HL-60 (cell line): ENCODE results near the gene SLAIN2.
"Not testable (repeated sequence)": the region's sequence is repeated elsewhere in the genome, so short reads cannot be mapped to it uniquely, and the experiment has no call there.

Source experiments
- DNase-seq, 2 experiments: peaks; one replicate each; pipeline ENCODE4 v3.0.0-alpha.2; 2010 to 2020; ENCODE audit warnings: low read depth in 1 of 2, low spot score in 1 of 2
- H3K27ac ChIP-seq: fragments of 250-450 bp; sonication (Bioruptor Pico); replicated peaks from 2 replicates; pipeline ENCODE4 v1.5.1; 2020; ENCODE audit warnings: mild to moderate bottlenecking, moderate library complexity
- H3K27me3 ChIP-seq: fragments of 250-450 bp; sonication (Bioruptor Pico); 2 replicates; pipeline ENCODE4 v1.5.1; 2021; ENCODE audit warnings: mild to moderate bottlenecking, moderate library complexity; ENCODE audit not compliant: insufficient read depth, poor library complexity, severe bottlenecking
- H3K4me3 ChIP-seq: replicated peaks from 2 replicates; pipeline ENCODE4 v1.5.1; 2011; ENCODE audit warnings: mild to moderate bottlenecking, control low read depth, low read length; ENCODE audit not compliant: insufficient read depth
- CTCF ChIP-seq: IDR thresholded peaks from one replicate; pipeline ENCODE4 v1.5.1; 2011; ENCODE audit warnings: low read length, control low read depth, inconsistent platforms; ENCODE audit not compliant: insufficient read depth
- GABPA ChIP-seq: IDR thresholded peaks from 2 replicates; pipeline ENCODE4 v1.6.1; 2012; ENCODE audit warnings: low read depth
- POLR2AphosphoS5 ChIP-seq: IDR thresholded peaks from 2 replicates; pipeline ENCODE4 v1.6.1; 2012; ENCODE audit warnings: low read depth
- SPI1 ChIP-seq: IDR thresholded peaks from 2 replicates; pipeline ENCODE4 v1.6.1; 2012; ENCODE audit warnings: low read depth, mild to moderate bottlenecking, borderline replicate concordance
- TF ChIP-seq, protein P1 (sequence below): IDR thresholded peaks from 2 replicates; pipeline ENCODE4 v1.6.1; 2012; ENCODE audit warnings: low read depth; ENCODE audit not compliant: insufficient replicate concordance

SLAIN2 gene

GRCh38 chr4:48440914-48441313, 99.6 kb downstream of the SLAIN2 start:
- peak; percentile 82; the same call in 1 of the 2 replicates for TF ChIP-seq SPI1
- not testable (repeated sequence) for H3K27ac ChIP-seq, H3K27me3 ChIP-seq, H3K4me3 ChIP-seq
- peak; percentile 15 to 66 for DNase-seq

- no peak for DNase-seq
- Histone ChIP-seq H3K27ac (no peak overlapping the region), H3K27me3 (no peaks in the 10 kb centered on the region), H3K4me3 (no peak overlapping the region)
- peak; percentile 23 for TF ChIP-seq CTCF
- TF ChIP-seq SPI1: no peak
Measured at GRCh38 chr4:48445704-48446103, 104.4 kb downstream of the SLAIN2 start.

- no peak for DNase-seq
- H3K4me3 ChIP-seq: no peak overlapping the region
Measured at GRCh38 chr4:48446642-48447041, 105.3 kb downstream of the SLAIN2 start.

DNA sequence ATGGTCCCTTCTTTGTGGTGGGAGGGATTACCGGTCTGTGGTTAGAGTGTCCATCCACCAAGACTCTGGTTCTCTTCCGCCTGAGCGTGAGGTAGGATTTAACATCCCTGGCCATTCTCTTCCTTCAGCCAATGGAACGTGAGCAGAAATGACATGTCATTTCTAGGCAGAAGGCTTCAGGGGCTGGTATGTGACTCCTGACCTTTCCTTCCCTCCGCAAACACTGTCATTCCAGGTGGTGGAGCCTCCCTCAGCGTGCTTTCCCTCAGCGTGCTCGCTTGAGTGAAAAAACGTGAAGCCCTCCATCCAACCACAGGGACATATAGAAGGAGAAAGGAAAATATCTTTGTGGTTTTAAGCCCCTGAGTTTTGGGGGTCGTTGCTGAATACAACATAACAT, 107.8 kb downstream of the SLAIN2 start:
- Histone ChIP-seq H3K4me3 (no peak overlapping the region), H3K27ac (no peak overlapping the region), H3K27me3 (no peaks in the 10 kb centered on the region)
- TF ChIP-seq POLR2AphosphoS5 (no peak), GABPA (no peak), SPI1 (no peak), CTCF (no peak)
- TF ChIP-seq, protein P1, sequence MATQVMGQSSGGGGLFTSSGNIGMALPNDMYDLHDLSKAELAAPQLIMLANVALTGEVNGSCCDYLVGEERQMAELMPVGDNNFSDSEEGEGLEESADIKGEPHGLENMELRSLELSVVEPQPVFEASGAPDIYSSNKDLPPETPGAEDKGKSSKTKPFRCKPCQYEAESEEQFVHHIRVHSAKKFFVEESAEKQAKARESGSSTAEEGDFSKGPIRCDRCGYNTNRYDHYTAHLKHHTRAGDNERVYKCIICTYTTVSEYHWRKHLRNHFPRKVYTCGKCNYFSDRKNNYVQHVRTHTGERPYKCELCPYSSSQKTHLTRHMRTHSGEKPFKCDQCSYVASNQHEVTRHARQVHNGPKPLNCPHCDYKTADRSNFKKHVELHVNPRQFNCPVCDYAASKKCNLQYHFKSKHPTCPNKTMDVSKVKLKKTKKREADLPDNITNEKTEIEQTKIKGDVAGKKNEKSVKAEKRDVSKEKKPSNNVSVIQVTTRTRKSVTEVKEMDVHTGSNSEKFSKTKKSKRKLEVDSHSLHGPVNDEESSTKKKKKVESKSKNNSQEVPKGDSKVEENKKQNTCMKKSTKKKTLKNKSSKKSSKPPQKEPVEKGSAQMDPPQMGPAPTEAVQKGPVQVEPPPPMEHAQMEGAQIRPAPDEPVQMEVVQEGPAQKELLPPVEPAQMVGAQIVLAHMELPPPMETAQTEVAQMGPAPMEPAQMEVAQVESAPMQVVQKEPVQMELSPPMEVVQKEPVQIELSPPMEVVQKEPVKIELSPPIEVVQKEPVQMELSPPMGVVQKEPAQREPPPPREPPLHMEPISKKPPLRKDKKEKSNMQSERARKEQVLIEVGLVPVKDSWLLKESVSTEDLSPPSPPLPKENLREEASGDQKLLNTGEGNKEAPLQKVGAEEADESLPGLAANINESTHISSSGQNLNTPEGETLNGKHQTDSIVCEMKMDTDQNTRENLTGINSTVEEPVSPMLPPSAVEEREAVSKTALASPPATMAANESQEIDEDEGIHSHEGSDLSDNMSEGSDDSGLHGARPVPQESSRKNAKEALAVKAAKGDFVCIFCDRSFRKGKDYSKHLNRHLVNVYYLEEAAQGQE: no peak
- no peak for DNase-seq

More at GRCh38 chr4:48446642-48447041, 105.3 kb downstream of the SLAIN2 start:
- TF ChIP-seq POLR2AphosphoS5 (no peak), GABPA (no peak), CTCF (no peak), SPI1 (no peak)
- TF ChIP-seq, protein P1: no peak
- Histone ChIP-seq H3K27me3 (no peaks in the 10 kb centered on the region), H3K27ac (no peak overlapping the region)
